Activated CD4-positive, alpha-beta T cell treated with anti-CD3 and anti-CD28 coated beads, Interleukin-2, amount 10 ng/mL, durations not matched to agents 24 days and 14 days (primary cell): ENCODE data around the gene ACVR1C. TPM values are rescaled to one million over a fixed set of nuclear protein-coding genes. Genes with fewer than 3 reads are reported as not detected.

Experiments
- DNase-seq: peaks from one replicate; pipeline ENCODE4 v3.0.0; 2022
- H3K27ac Mint-ChIP-seq: one replicate; pipeline ENCODE4 v1.8.0; 2022; ENCODE audit warnings: mild to moderate bottlenecking, mixed read lengths
- H3K27me3 Mint-ChIP-seq: one replicate; pipeline ENCODE4 v1.8.0; 2022; ENCODE audit warnings: mixed read lengths
- H3K36me3 Mint-ChIP-seq: one replicate; pipeline ENCODE4 v1.8.0; 2022; ENCODE audit warnings: low read depth, mild to moderate bottlenecking, mixed read lengths
- H3K4me1 Mint-ChIP-seq: one replicate; pipeline ENCODE4 v1.8.0; 2021; ENCODE audit warnings: mixed read lengths
- H3K4me3 Mint-ChIP-seq: one replicate; pipeline ENCODE4 v1.8.0; 2022; ENCODE audit warnings: mild to moderate bottlenecking, moderate library complexity, mixed read lengths
- H3K9me3 Mint-ChIP-seq: one replicate; pipeline ENCODE4 v1.8.0; 2021; ENCODE audit warnings: mixed read lengths
- intact Hi-C: fragments of 100-400 bp; cut with micrococcal nuclease; formaldehyde crosslinking; loops from one replicate; pipeline ENCODE4 v1.15.1; 2023
- total RNA-seq: library from RNA; stranded (reverse); gene quantifications from 2 replicates; pipeline ENCODE4 v1.2.3, GENCODE V29; 2022

Gene ACVR1C
- total RNA-seq, 1 donor from 2014 or later, result 0.98 TPM

- peaks cover 82% of the 10 kb centered on the region for H3K4me1 Mint-ChIP-seq
- H3K36me3 Mint-ChIP-seq, result peaks cover 11% of the 10 kb centered on the region
- intact Hi-C loops, result loop anchor here (1.0 to 2.0 kb wide), 6 partner anchors 8 to 1143 kb away; partner anchors contain the start of gene CYTIP
- peak overlapping the region; percentile 96 for H3K27ac Mint-ChIP-seq
- peaks cover 9% of the 10 kb centered on the region for H3K9me3 Mint-ChIP-seq
- H3K27me3 Mint-ChIP-seq, result no peaks in the 10 kb centered on the region
- peak; percentile 82 for DNase-seq
- H3K4me3 Mint-ChIP-seq, result peak overlapping the region; percentile 69
Measured at GRCh38 chr2:157476953-157477709, 151.5 kb downstream of the ACVR1C start.

Other genes starting within 250 kb of the ACVR1C start
- gene CYTIP, start 184.8 kb downstream of the ACVR1C start, total RNA-seq, result 320 and 321 TPM in 2 replicates
- 45.5 and 50.7 TPM in 2 replicates for gene ACVR1, start 247.5 kb upstream of the ACVR1C start, total RNA-seq